GM19328 (cell line): ENCODE data around the gene PROB1.
"Not testable (repeated sequence)": the region's sequence is repeated elsewhere in the genome, so short reads cannot be mapped to it uniquely, and the experiment has no call there.

Source experiments
- ATAC-seq: cut with Tn5 transposase; IDR thresholded peaks from one replicate; pipeline ENCODE4 v1.9.1; 2021; ENCODE audit warnings: mild to moderate bottlenecking, moderate library complexity; ENCODE audit not compliant: unreplicated experiment

The PROB1 gene

DNA sequence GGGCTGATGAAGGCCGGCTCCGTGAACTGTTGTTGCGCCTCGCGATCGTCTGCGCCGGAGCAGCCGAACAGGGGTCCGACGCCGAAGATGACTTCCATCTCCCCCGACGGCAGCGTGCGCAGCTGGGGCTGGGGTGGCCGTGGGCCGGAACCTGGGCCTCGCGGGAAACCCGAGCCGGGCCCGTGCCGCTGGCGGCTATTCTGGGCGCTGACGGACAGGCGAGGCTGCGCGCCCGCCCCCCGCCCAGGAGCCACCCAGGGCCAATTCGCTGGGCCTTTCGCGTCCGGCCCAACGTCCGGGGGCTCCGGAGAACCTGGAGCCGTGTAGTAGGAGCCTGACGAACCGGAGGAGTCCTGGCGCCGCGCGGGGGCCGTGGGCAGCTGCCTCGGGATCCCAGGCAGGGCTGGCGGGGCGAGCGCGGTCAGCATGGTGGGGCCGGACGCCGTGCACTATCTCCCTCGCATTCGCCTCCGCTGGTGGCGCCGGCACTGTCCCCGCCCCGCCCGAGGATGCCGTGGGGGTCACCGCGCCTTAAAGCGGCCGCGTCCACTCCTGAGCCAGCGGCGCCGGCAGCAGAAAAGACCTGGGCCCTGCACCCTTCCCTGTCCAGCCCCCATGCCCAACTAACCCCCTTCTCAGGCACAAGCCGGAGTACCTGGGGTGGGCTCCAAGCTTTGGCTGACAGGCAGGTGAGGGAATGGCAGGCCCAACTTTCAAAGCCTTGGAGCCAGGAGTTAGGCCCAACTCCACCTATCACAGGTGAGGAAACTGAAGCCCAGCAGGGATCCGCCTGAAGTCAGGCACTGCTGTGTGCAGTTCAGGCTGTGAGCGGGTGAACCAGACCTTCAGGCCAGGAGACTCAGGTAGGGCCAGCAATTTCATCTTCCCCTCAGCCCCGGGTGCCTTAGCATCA lies at the start of gene PROB1:
PROB1 (minus strand) TSS at position 451 of the 913 bp plus-strand sequence; CDS start at position 428, 23 bp downstream.
- ATAC-seq = no peak

DNA sequence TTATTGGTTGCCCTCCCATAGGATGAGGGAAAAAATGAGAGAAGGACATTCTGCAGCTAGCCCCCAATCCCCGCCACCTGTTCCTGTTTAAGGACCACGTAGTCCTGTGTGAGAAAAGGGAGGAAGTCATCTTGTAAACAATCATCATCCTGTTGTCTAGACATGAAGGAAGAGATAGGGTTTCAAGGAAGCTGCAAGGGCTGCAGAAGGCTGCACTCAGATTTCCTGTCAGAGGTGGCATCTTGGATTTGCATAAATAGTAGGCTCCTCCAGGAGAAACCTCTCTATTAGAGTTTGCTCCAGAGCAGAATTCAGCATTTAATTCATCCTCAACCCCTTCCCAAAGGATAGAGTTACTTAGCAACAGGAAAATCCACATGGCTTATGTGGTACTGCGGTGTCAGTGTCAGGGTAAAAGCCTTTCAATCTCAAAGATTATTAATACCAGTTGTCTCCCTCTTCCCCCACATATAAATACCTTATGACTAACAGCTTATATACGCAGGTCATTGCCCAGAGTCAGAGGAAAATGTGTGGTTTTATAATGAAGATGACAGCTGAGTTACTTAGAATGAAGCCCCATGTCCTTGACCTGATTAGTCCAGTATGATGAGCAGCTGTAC lies 49.0 kb upstream of the PROB1 start:
- no peak for ATAC-seq

DNA sequence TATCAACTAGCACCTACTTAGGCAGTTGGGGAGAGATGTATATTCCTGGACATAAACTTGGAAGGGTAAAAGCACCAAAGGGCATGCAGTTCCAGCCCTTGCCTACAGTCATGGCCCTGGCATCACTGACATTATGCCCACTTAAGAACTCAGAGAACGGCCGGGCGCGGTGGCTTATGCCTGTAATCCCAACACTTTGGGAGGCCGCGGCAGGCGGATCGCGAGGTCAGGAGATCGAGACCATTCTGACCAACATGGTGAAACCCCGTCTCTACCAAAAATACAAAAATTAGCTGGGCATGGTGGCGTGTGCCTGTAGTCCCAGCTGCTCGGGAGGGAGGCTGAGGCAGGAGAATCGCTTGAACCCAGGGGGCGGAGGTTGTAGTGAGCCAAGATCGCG lies 45.5 kb upstream of the PROB1 start:
- ATAC-seq = not testable (repeated sequence)

DNA sequence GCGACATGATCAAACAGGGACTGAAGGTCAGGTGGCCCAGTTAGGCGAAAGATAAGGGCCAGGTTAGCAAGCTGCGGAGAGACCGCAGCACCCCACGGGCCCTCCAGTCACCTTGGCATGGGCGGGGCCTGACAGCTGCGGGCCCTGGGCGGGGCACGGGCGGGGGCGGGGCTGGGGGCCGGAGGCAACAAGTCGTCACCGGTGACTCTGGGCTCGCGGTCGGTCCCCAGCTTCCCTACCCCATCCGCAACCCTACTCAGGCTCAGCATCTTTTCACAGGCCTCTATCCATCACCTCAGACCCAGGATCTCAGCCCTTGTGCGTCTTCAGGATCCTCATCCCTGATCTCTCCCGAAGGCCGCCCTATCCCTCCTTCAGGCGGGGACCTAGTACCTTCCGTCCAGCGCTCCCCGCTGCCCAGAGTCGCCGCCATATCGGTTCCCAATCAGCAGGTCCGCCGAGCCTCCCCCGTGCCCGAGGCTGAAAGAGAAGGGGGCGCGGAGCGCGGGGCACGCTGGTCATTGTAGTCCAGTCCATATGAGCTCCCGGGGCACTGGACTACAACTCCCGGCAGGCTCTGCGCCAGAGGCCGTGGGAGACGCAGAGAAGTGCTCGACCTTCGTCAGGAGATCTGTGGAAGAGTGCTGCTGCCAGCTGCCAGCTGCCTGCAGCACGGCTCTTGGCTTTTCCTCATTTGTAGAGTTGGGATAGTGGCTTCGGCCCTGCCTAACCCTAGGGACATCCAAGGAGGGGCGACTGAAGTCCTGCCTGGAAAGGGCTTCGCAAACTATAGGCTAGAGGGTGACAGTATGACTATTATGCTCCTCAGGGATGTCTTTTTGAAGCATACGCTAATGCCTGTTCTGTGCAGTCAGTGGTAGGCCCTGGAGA lies 44.4 kb upstream of the PROB1 start, which contains the start of gene DNAJC18:
DNAJC18 (minus strand) TSS at position 513 of the 891 bp plus-strand sequence; CDS start at position 433, 80 bp downstream.
- ATAC-seq = peak; percentile 87

DNA sequence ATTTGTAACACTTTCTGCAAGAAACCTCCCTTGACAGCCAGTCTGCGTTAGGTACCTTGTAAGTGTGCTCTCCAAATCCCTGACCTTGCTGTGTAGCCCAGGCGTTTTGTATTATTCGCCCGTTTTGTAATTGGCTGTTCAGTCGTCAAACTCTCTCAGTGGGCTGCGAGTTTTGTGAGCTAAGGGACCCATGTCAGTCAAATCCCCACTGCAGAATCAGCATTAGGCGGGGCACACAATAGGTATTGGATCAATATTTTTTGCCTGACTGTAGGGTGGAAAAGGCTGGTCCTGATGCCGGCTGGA lies 43.8 kb upstream of the PROB1 start:
- ATAC-seq = no peak

DNA sequence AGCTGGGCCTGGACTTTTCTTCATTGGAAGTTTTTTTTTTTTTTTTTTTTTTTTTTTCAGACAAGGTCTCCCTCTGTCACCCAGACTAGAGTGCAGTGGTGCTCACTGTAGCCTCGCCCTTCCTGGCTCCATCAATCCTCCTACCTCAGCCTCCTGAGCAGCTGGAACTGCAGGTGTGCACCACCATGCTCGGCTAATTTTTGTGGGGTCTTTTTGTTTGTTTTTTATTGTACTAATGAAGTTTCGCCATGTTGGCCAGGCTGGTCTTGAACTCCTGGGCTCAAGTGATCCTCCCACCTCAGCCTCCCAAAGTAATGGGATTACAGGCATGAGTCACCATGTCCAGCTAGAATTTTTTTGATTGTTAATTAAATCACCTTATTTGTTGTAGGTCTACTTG lies 40.8 kb upstream of the PROB1 start:
- no peak for ATAC-seq

DNA sequence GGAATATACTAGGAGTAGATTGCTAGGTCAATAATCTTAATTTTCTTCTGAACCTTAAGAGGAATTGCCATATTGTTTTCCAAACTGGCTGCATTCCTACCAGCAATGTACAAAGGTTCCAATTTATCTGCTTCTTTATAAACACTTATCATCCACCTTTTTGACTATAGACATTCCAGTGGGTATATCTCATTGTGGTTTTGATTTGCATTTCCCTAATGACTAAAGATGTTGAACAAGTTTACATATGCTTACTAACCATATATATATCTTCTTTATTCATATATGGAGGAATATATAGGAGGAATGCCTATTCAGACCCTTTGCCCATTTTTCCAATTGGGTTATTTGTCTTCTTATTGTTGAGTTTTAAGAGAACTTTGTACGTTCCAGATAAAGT lies 36.8 kb upstream of the PROB1 start:
- ATAC-seq = no peak

DNA sequence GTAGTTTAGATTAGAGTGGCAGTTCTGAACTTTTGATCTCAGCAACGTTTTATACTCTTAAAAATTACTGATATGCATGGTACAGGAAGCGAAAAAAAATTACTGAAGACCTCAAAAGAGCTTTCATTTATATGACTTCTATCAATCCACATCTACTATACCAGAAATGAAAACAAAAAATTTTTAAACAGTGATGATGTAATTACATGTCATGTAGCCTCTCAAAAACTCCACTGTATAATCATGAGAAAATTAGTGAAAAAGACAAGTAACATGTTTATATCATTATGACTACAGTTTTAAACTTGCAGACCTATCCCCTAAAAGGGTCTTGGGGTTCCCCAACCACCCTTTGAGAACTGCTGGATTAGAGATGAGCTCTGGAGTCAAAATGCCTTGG lies 35.1 kb upstream of the PROB1 start:
- ATAC-seq = no peak

DNA sequence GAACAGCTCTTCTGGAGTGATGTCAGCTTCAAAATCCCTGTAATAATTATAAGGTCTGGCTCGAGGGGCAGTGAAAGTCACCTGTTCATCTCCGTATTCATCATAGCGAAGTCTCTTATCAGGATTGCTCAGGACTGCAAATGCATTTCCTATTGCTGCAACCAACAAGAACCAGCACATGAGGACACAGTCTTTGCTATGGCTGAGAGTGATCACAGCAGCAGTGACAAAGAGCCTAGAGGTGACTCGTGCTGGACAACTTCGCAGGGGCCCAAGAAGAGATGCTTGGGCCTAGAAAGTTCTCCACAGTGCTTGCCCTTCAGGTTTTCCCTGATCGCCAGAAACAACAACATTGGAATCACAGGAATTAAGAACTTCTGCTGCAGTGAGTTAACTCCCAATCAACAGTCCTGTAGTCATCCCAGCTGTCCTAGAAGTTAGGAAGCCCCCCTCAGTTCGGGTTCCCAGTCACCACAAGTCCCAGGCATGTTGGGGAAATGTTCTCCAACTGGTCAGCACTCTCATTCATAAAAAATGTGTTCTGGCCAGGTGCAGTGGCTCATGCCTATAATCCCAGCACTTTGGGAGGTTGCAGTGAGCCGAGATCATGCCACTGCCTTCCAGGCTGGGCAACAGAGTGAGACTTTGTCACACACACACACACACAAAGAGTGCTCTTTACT lies 31.4 kb upstream of the PROB1 start:
- ATAC-seq = no peak

DNA sequence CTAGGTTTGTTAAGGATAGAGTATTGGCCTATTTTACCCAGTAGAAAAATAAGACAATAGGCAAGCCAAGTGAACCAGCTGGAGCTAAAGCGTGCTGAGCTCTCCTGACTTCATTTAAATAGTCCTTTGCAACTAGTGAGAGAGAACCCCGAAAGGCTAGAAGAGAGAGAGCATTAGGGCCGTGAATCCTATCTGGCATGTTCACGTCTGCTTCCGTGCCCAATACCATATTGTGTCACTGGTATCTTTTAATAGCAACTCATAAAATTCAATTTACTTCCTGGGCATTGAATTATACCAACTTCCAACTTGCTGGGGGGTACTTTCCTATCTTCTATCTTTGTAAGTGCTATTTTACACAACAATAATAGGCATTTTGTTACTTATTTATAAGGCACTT lies 30.6 kb upstream of the PROB1 start:
- no peak for ATAC-seq

DNA sequence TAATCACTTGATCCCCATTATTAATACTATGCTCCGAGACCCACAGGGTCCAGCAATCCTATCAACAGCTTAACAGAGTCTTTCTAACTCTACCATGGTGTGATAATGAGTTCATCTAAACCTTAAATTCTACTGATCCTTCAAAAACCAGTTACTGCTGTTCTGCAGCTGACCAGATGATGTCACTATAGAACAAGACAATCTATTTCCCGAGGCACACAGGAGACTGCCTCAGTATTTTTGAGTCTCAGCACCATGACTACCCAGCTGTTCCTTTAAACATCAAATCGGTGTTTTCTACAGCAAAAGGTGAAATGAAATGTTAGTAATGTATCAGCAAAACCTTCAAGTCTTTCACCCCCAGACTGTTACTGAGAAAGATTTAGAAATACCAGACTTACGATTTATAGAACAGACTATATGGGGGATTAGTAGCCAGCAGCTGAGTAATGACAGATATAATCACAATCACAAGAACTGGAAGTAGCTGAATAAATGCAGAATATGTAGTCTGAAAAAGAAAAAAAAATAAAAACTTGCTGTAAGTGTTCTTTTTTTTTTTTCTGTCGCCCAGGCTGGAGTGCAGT lies 27.5 kb upstream of the PROB1 start:
- ATAC-seq = no peak

DNA sequence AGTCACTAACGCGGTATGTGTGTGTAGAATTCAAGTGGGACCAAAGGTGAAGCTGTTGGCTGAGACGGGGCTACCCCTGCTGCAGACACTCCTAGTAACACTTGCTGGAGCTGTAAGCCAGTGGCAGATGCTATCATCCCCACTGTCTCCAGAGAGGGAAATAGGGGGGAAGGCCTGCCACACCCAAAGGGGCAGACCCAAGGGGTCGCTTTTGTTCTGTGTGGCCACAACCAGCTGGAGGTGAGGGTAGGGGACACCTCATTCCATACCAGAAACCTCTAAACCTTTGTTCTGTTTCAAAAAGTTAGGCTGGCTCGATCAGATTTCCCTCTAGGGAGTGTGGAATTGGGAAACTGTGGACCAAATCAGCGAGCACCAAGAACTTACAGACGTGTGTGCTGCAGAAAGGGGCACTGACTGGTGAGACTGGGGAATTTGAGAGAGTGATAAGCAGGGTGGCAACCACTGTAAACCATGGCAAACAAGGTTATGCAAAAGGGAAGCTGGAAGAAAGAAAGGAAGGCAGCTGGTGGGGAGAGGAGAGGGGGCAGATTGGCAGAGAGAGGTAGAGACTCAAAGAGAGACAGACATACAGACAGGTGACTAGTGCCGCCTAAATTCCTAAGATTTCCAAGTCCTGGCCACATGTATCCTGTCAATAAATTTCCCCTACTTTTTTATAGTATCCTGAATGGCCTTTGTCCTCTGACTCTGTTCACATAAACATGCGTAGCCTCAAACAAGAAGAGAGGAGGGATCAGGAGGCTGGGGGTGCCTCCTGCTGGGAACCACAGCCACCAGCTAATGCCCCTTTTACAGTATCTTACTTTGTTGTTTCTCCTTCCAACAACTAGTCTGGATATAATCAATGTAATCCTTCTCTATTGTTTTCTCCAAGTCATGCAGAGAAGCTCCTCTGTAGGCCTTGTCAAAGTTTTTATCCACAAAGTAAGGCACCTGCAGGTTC lies 24.6 kb upstream of the PROB1 start:
- ATAC-seq = no peak

GRCh38 chr5:139418793-139419192 lies 23.9 kb upstream of the PROB1 start:
- no peak for ATAC-seq

GRCh38 chr5:139417214-139417613 lies 22.3 kb upstream of the PROB1 start:
- ATAC-seq = no peak

- no peak for ATAC-seq
Observed at GRCh38 chr5:139416651-139417050, 21.7 kb upstream of the PROB1 start.

GRCh38 chr5:139415869-139416268 lies 21.0 kb upstream of the PROB1 start:
- no peak for ATAC-seq

DNA sequence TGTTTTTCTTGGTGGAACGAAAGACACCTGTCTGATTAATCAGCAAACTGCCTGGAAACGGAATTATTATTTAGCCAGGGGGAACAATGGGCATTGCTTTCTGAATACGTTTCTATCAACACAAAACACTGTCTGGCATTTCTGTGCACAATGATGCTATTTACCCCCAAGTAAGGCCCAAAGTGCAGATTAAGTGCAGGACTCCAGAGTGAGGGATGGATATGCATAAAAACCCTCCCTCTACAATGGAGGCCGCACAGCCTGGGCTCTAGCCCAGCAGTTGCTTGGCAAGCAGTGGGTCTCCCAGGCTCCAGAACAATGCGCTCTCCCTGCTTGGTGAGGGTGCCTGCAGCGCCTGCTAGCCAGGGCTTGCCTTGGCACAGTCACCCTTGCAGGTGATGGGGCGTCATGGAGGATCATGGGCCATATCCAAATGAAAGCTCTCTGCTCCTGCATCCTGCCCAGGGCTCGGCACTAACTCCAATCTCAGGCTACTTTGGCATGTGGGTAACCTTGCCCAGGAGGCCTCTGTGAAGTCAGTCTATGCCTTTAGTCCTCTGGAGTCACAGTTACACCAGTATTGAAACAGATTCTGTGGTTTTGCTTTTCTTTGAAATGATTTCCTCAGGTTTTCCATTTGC lies 20.4 kb upstream of the PROB1 start:
- no peak for ATAC-seq

DNA sequence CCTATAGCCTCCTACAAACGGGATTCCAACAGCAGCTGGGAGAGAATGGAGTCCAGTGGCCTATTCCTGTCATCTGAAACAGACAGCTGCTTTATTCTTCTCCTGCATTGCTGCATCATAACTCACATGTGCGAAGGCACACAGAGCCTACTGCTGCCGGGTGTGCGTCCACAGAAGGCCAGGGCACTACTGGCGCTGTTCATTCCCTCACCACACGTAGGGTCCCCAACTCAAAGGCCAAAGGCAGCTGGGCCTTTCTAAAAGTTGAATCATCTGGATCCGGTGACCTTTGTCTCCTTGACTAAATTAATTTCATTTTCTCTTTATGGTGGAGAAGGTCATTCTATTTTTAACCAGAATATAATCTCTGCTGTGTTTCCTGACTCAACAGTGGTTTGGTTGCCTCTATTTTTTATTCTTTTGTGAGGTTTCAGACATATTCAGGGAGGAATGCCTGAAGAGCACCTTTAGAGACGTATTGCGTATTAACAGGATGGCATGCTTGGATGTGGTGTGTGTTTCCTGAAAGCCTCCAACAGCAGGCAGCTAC lies 19.8 kb upstream of the PROB1 start:
- ATAC-seq = no peak
